22Rv1 (cell line): ENCODE data around the gene ACOT11.
"Not testable (repeated sequence)": the region's sequence is repeated elsewhere in the genome, so short reads cannot be mapped to it uniquely, and the experiment has no call there.

Source experiments
- H3K27ac ChIP-seq: fragments of 450-650 bp; 2 replicates; pipeline ENCODE4 v1.5.1; 2017
- CTCF ChIP-seq: fragments of 450-650 bp; IDR thresholded peaks from 2 replicates; pipeline ENCODE4 v1.5.1; 2017; ENCODE audit warnings: mild to moderate bottlenecking
- ZFX ChIP-seq: fragments of 450-650 bp; IDR thresholded peaks from 2 replicates; pipeline ENCODE4 v1.6.1; 2017; ENCODE audit warnings: antibody characterized with exemption, borderline replicate concordance

The ACOT11 gene

GRCh38 chr1:54518489-54518888 lies 29.5 kb upstream of the ACOT11 start:
- no peak overlapping the region for H3K27ac ChIP-seq
- TF ChIP-seq CTCF, result no peak
- no peak for TF ChIP-seq ZFX

- TF ChIP-seq CTCF (peak; percentile 35), ZFX (no peak)
- H3K27ac ChIP-seq, result no peak overlapping the region
Observed at GRCh38 chr1:54519709-54520108, 28.3 kb upstream of the ACOT11 start.

- no peak for TF ChIP-seq CTCF
- no peak for TF ChIP-seq ZFX
- H3K27ac ChIP-seq, result no peak overlapping the region
Observed at GRCh38 chr1:54520631-54521321, 27.3 kb upstream of the ACOT11 start.

GRCh38 chr1:54526565-54526964 lies 21.5 kb upstream of the ACOT11 start:
- not testable (repeated sequence) for H3K27ac ChIP-seq

GRCh38 chr1:54528613-54529012 lies 19.4 kb upstream of the ACOT11 start:
- no peak overlapping the region for H3K27ac ChIP-seq
- no peak for TF ChIP-seq CTCF
- TF ChIP-seq ZFX, result no peak

- TF ChIP-seq ZFX, result no peak
- no peak for TF ChIP-seq CTCF
- no peak overlapping the region for H3K27ac ChIP-seq
Observed at GRCh38 chr1:54532033-54532432, 16.0 kb upstream of the ACOT11 start.

GRCh38 chr1:54536656-54537055 lies 11.4 kb upstream of the ACOT11 start:
- not testable (repeated sequence) for H3K27ac ChIP-seq

GRCh38 chr1:54537611-54538010 lies 10.4 kb upstream of the ACOT11 start:
- H3K27ac ChIP-seq, result no peak overlapping the region
- TF ChIP-seq ZFX (no peak), CTCF (no peak)
